Measurements from ENCODE around the gene SLC25A19.

The SLC25A19 gene

GRCh38 chr17:75241502-75241901 lies 47.7 kb downstream of the SLC25A19 start:
- DNase-seq (ENCODE audit: low spot score), result no peak

GRCh38 chr17:75241143-75241430 lies 48.1 kb downstream of the SLC25A19 start:
- DNase-seq (ENCODE audit: low spot score), result no peak

- no peak for DNase-seq (ENCODE audit: low spot score)
These were observed 48.7 kb downstream of the SLC25A19 start for GRCh38 chr17:75240394-75241142.

GRCh38 chr17:75239778-75240393 lies 49.3 kb downstream of the SLC25A19 start:
- no peak for DNase-seq (ENCODE audit: low spot score)

- no peak for DNase-seq (ENCODE audit: low spot score)
These were observed 50.0 kb downstream of the SLC25A19 start for GRCh38 chr17:75239214-75239613.

- peak; percentile 53 for DNase-seq (ENCODE audit: low spot score)
These were observed 50.5 kb downstream of the SLC25A19 start for GRCh38 chr17:75238684-75239191.

- DNase-seq (ENCODE audit: low spot score), result no peak
These were observed 51.1 kb downstream of the SLC25A19 start for GRCh38 chr17:75238020-75238580.

GRCh38 chr17:75237100-75238014 lies 51.9 kb downstream of the SLC25A19 start:
- no peak for DNase-seq (ENCODE audit: low spot score)

GRCh38 chr17:75232786-75233185 lies 56.4 kb downstream of the SLC25A19 start:
- DNase-seq (ENCODE audit: low spot score), result no peak

- no peak for DNase-seq (ENCODE audit: low spot score)
These were observed 57.3 kb downstream of the SLC25A19 start for GRCh38 chr17:75231741-75232464.

- DNase-seq (ENCODE audit: low spot score), result no peak
These were observed 58.2 kb downstream of the SLC25A19 start for GRCh38 chr17:75231071-75231470.

- no peak for DNase-seq (ENCODE audit: low spot score)
These were observed 60.4 kb downstream of the SLC25A19 start for GRCh38 chr17:75228847-75229246.

GRCh38 chr17:75228305-75228704 lies 60.9 kb downstream of the SLC25A19 start:
- no peak for DNase-seq (ENCODE audit: low spot score)

GRCh38 chr17:75227729-75228128 lies 61.5 kb downstream of the SLC25A19 start:
- no peak for DNase-seq (ENCODE audit: low spot score)

- DNase-seq (ENCODE audit: low spot score), result no peak
These were observed 64.2 kb downstream of the SLC25A19 start for GRCh38 chr17:75225016-75225415.
